K562 (cell line): ENCODE results near the gene EML1.

Source experiments
- CTCF ChIP-seq, 3 experiments: IDR thresholded peaks in 2 of 3; conservative IDR thresholded peaks in 1 of 3; 2 replicates each; pipeline ENCODE4 v1.5.1; 2011 to 2012; ENCODE audit warnings: low read length in 3 of 3, mild to moderate bottlenecking in 3 of 3, control low read depth in 2 of 3, improper control_type of control experiment in 1 of 3, inconsistent platforms in 1 of 3, low read depth in 1 of 3, mixed read lengths in 1 of 3, moderate library complexity in 1 of 3; ENCODE audit not compliant: insufficient read depth in 2 of 3
- EGR1 ChIP-seq: fragments of 450-650 bp; conservative IDR thresholded peaks from 2 replicates; pipeline ENCODE4 v1.6.1; 2017; ENCODE audit warnings: mild to moderate bottlenecking
- HNRNPH1 ChIP-seq: fragments of 200-400 bp; formaldehyde crosslinking; optimal IDR thresholded peaks from 2 replicates; pipeline ENCODE3; 2017; ENCODE audit warnings: low read depth, mild to moderate bottlenecking, low read length, moderate library complexity
- HNRNPL ChIP-seq: fragments of 200-400 bp; formaldehyde crosslinking; IDR thresholded peaks from 2 replicates; pipeline ENCODE4 v1.6.1; 2017; ENCODE audit warnings: low read depth, mild to moderate bottlenecking, low read length
- JUN ChIP-seq, 2 experiments: sonication (generic) in 1 of 2; formaldehyde crosslinking in 1 of 2; IDR thresholded peaks; 2 replicates each; pipeline versions ENCODE4 v1.6.1 to v1.8.0; 2012 to 2022; ENCODE audit warnings: borderline replicate concordance in 2 of 2, mild to moderate bottlenecking in 2 of 2, improper control_type of control experiment in 1 of 2, low read depth in 1 of 2, low read length in 1 of 2, missing genetic modification reagents in 1 of 2
- KLF10 ChIP-seq: fragments of 250-450 bp; sonication (Bioruptor Pico); IDR thresholded peaks from 2 replicates; pipeline ENCODE4 v1.6.1; 2021; ENCODE audit warnings: matching md5 sums
- MAX ChIP-seq: sonication (generic); formaldehyde crosslinking; IDR thresholded peaks from 2 replicates; pipeline ENCODE4 v1.9.0; 2022; ENCODE audit warnings: mild to moderate bottlenecking, missing genetic modification reagents
- POLR2AphosphoS5 ChIP-seq: IDR thresholded peaks from 2 replicates; pipeline ENCODE4 v1.6.1; 2011; ENCODE audit warnings: mild to moderate bottlenecking, low read depth, low read length, moderate library complexity; ENCODE audit not compliant: control insufficient read depth, insufficient read depth
- REST ChIP-seq, 2 experiments: fragments of 450-650 bp; formaldehyde crosslinking in 1 of 2; IDR thresholded peaks; 2 replicates each; pipeline versions ENCODE4 v1.4.0 to v1.6.1; 2014 to 2020; ENCODE audit warnings: mild to moderate bottlenecking in 2 of 2, borderline replicate concordance in 1 of 2, low read depth in 1 of 2
- RFX5 ChIP-seq: IDR thresholded peaks from 2 replicates; pipeline ENCODE4 v1.6.1; 2011; ENCODE audit warnings: low read depth, mild to moderate bottlenecking, improper control_type of control experiment, low read length
- ZNF347 ChIP-seq: fragments of 450-650 bp; formaldehyde crosslinking; IDR thresholded peaks from 2 replicates; pipeline ENCODE4 v1.4.0; 2020; ENCODE audit warnings: low read depth, mild to moderate bottlenecking, moderate library complexity
- ZNF398 ChIP-seq: fragments of 250-450 bp; sonication (Bioruptor Pico); IDR thresholded peaks from 2 replicates; pipeline ENCODE4 v1.8.0; 2021; ENCODE audit warnings: moderate library complexity, mild to moderate bottlenecking, inconsistent platforms
- ZZZ3 ChIP-seq: fragments of 450-650 bp; IDR thresholded peaks from 2 replicates; pipeline ENCODE4 v1.6.1; 2016; ENCODE audit warnings: antibody characterized with exemption, mild to moderate bottlenecking, moderate library complexity

- TF ChIP-seq HNRNPL = no peak
- no peak for TF ChIP-seq CTCF (IDR thresholded peaks at IDR 0.05 in 2 of 3, conservative IDR thresholded peaks at IDR 0.05 in 1 of 3; ENCODE audit: insufficient read depth in 2 of 3, low read depth in 1 of 3, low read length in 3 of 3)
- TF ChIP-seq JUN (IDR thresholded peaks at IDR 0.05; ENCODE audit: borderline replicate concordance, low read depth, low read length) = no peak
- no peak for TF ChIP-seq JUN (CRISPR knock-in tag; IDR thresholded peaks at IDR 0.05; ENCODE audit: borderline replicate concordance)
- no peak for TF ChIP-seq ZZZ3
- no peak for TF ChIP-seq REST (IDR thresholded peaks at IDR 0.05; ENCODE audit: borderline replicate concordance)
- no peak for TF ChIP-seq REST (CRISPR knock-in tag; IDR thresholded peaks at IDR 0.05; ENCODE audit: low read depth)
- no peak for TF ChIP-seq HNRNPH1
- TF ChIP-seq ZNF347 (CRISPR knock-in tag) = no peak
- no peak for TF ChIP-seq MAX (CRISPR knock-in tag)
- no peak for TF ChIP-seq RFX5
- no peak for TF ChIP-seq EGR1
- TF ChIP-seq POLR2AphosphoS5 = no peak
- no peak for TF ChIP-seq ZNF398 (CRISPR knock-in tag)
- no peak for TF ChIP-seq KLF10 (CRISPR knock-in tag)
Measured at GRCh38 chr14:99976021-99976420, 182.8 kb downstream of the EML1 start.
